ENCODE measurements around the gene KIAA1671.

DNA sequence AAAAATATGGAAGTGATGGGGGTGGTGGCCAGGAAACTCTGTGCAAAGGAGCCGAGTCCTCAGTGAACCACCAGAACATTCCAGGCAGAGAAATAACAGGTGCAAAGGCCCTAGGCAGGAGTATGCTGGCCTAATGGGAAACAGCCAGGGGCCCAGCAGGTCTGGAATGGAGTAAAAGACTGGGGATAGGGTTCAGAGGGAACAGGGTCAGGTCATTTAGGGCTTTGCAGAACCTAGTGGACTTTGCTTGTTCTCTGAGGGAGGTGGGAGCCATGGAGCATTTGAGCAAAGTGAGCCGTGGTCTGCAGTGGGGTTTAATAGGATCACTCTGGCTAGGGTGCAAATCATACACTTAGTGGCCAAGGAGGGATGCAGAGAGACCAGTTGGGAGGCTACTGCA, 255.8 kb downstream of the KIAA1671 start:
- TF ChIP-seq, protein P1, sequence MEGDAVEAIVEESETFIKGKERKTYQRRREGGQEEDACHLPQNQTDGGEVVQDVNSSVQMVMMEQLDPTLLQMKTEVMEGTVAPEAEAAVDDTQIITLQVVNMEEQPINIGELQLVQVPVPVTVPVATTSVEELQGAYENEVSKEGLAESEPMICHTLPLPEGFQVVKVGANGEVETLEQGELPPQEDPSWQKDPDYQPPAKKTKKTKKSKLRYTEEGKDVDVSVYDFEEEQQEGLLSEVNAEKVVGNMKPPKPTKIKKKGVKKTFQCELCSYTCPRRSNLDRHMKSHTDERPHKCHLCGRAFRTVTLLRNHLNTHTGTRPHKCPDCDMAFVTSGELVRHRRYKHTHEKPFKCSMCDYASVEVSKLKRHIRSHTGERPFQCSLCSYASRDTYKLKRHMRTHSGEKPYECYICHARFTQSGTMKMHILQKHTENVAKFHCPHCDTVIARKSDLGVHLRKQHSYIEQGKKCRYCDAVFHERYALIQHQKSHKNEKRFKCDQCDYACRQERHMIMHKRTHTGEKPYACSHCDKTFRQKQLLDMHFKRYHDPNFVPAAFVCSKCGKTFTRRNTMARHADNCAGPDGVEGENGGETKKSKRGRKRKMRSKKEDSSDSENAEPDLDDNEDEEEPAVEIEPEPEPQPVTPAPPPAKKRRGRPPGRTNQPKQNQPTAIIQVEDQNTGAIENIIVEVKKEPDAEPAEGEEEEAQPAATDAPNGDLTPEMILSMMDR (IDR thresholded peaks at IDR 0.05; ENCODE audit: low read length) = no peak
- TF ChIP-seq EZH2 (IDR thresholded peaks at IDR 0.05; ENCODE audit: borderline replicate concordance, low read length) = no peak
